Measurements from ENCODE around the gene ELP5.
A peak's percentile ranks its signal among the peaks of the same experiment; 100 is the strongest.

Gene ELP5

GRCh38 chr17:7283471-7284216 lies 31.6 kb downstream of the ELP5 start:
- DNase-seq (ENCODE audit: low read depth in 2 of 2, low spot score in 1 of 2): no peak

GRCh38 chr17:7284911-7285310 lies 32.9 kb downstream of the ELP5 start:
- no peak for DNase-seq (ENCODE audit: low read depth in 2 of 2, low spot score in 1 of 2)

- DNase-seq (ENCODE audit: low read depth in 2 of 2, low spot score in 1 of 2): no peak
Observed at GRCh38 chr17:7285679-7286078, 33.7 kb downstream of the ELP5 start.

- no peak for DNase-seq (ENCODE audit: low read depth in 2 of 2, low spot score in 1 of 2)
Observed at GRCh38 chr17:7289256-7290032, 37.4 kb downstream of the ELP5 start.

- DNase-seq (ENCODE audit: low read depth in 2 of 2, low spot score in 1 of 2): no peak
Observed at GRCh38 chr17:7290166-7290565, 38.2 kb downstream of the ELP5 start.

- DNase-seq (ENCODE audit: low read depth in 2 of 2, low spot score in 1 of 2): no peak
Observed at GRCh38 chr17:7290685-7291084, 38.7 kb downstream of the ELP5 start.

- no peak for DNase-seq (ENCODE audit: low read depth in 2 of 2, low spot score in 1 of 2)
Observed at GRCh38 chr17:7292194-7292593, 40.2 kb downstream of the ELP5 start.

- DNase-seq (ENCODE audit: low read depth in 2 of 2, low spot score in 1 of 2): no peak
Observed at GRCh38 chr17:7292729-7293128, 40.7 kb downstream of the ELP5 start.

GRCh38 chr17:7293159-7293558 lies 41.1 kb downstream of the ELP5 start:
- no peak for DNase-seq (ENCODE audit: low read depth in 2 of 2, low spot score in 1 of 2)

- no peak for DNase-seq (ENCODE audit: low read depth in 2 of 2, low spot score in 1 of 2)
Observed at GRCh38 chr17:7293816-7294613, 42.0 kb downstream of the ELP5 start.

- peak in 1 of 2 donors; percentile 50 for DNase-seq (ENCODE audit: low read depth in 2 of 2, low spot score in 1 of 2)
Observed at GRCh38 chr17:7294614-7295153, 42.7 kb downstream of the ELP5 start, which contains the start of gene YBX2. TSS of gene YBX2 (minus strand) at chr17:7294639. CDS start at chr17:7294500, 139 bp downstream.

GRCh38 chr17:7295230-7296180 lies 43.5 kb downstream of the ELP5 start:
- DNase-seq (ENCODE audit: low read depth in 2 of 2, low spot score in 1 of 2): no peak

GRCh38 chr17:7296189-7296861 lies 44.3 kb downstream of the ELP5 start:
- DNase-seq (ENCODE audit: low read depth in 2 of 2, low spot score in 1 of 2): no peak

GRCh38 chr17:7304179-7304578 lies 52.2 kb downstream of the ELP5 start:
- DNase-seq (ENCODE audit: low read depth in 2 of 2, low spot score in 1 of 2): no peak

GRCh38 chr17:7306911-7307685 lies 55.1 kb downstream of the ELP5 start, which contains the start of gene EIF5A:
TSS of gene EIF5A (plus strand) at chr17:7307628. CDS start at chr17:7309636, 2,008 bp downstream.
- DNase-seq (ENCODE audit: low read depth in 2 of 2, low spot score in 1 of 2): peak; percentile 100

- no peak for DNase-seq (ENCODE audit: low read depth in 2 of 2, low spot score in 1 of 2)
Observed at GRCh38 chr17:7307686-7308624, 55.9 kb downstream of the ELP5 start.

- DNase-seq (ENCODE audit: low read depth in 2 of 2, low spot score in 1 of 2): peak; percentile 67 to 75
Observed at GRCh38 chr17:7308625-7309433, 56.8 kb downstream of the ELP5 start.

All from stimulated activated CD8-positive, alpha-beta memory T cell treated with anti-CD3 and anti-CD28 coated beads, Interleukin-4, amount 100 ng/mL, for 1 hour (primary cell).